Ascending aorta (tissue), 2 donors: ENCODE measurements around the gene NECAB2. TPM values are rescaled to one million over a fixed set of nuclear protein-coding genes. Genes with fewer than 3 reads are reported as not detected.

Source experiments
- DNase-seq, 2 donors: peaks; one replicate each; pipeline ENCODE4 v3.0.0-alpha.2; 2019; ENCODE audit warnings: low spot score in 2 of 2
- H3K27ac ChIP-seq, 2 donors: fragments of 200-600 bp; sonication (generic); one replicate each; pipeline ENCODE4 v1.5.1; 2016 to 2017; ENCODE audit warnings: mild to moderate bottlenecking in 1 of 2
- H3K27me3 ChIP-seq: fragments of 200-600 bp; sonication (generic); one replicate; pipeline ENCODE4 v1.5.1; 2017
- H3K36me3 ChIP-seq, 2 donors: fragments of 200-600 bp; sonication (generic); one replicate each; pipeline ENCODE4 v1.5.1; 2016
- H3K4me1 ChIP-seq, 2 donors: fragments of 200-600 bp; sonication (generic); one replicate each; pipeline ENCODE4 v1.5.1; 2016 to 2017; ENCODE audit warnings: mild to moderate bottlenecking in 1 of 2
- H3K4me3 ChIP-seq, 2 donors: fragments of 200-600 bp; sonication (generic); one replicate each; pipeline ENCODE4 v1.5.1; 2016 to 2017; ENCODE audit warnings: mild to moderate bottlenecking in 1 of 2
- H3K9me3 ChIP-seq, 2 donors: fragments of 200-600 bp; sonication (generic); one replicate each; pipeline ENCODE4 v1.5.1; 2016
- CTCF ChIP-seq, 3 experiments: fragments of 200-600 bp in 2 of 3; fragments of 450-650 bp in 1 of 3; sonication (generic) in 2 of 3; IDR thresholded peaks; one replicate each; pipeline ENCODE4 v1.5.1; 2016 to 2019; ENCODE audit warnings: antibody characterized with exemption in 3 of 3, mild to moderate bottlenecking in 1 of 3, moderate library complexity in 1 of 3
- intact Hi-C: fragments of 100-400 bp; cut with DNase I; formaldehyde crosslinking; loops from one replicate; pipeline ENCODE4 v1.15.1; 2023
- total RNA-seq: library from RNA; depleted of rRNA; stranded (reverse); fragments of >200 nt; gene quantifications from one replicate; pipeline ENCODE4 v1.1.0, GENCODE V29; 2016

The NECAB2 gene
- total RNA-seq, 1 donor from 2014 or later: not detected

DNA sequence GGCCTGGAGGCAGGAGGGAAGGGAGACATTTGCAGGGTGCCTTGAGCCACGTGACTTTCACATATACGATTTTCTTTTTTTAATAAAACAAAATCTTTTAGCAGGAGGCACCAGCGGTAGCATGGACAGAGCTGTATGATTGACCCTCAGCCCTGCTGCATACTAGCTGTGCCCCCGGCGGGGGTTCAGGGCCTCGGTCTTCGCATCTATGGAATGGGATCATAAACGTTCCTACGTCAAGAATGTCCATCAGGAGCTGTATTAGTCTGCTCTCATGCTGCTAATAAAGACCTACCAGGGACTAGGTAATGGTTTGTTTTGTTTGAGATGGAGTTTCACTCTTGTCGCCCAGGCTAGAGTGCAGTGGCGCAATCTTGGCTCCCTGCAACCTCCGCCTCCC lies 47.4 kb downstream of the NECAB2 start:
- no peak for TF ChIP-seq CTCF (IDR thresholded peaks at IDR 0.05)
- intact Hi-C loops: no loop called here
- H3K9me3 ChIP-seq: peaks cover 0 to 3% of the 10 kb centered on the region in 2 donors

GRCh38 chr16:84016477-84016876 lies 48.4 kb downstream of the NECAB2 start:
- Histone ChIP-seq H3K27me3 (no peaks in the 10 kb centered on the region), H3K4me3 (no peak overlapping the region), H3K27ac (no peak overlapping the region), H3K4me1 (no peaks in the 10 kb centered on the region), H3K36me3 (no peaks in the 10 kb centered on the region), H3K9me3 (peaks cover 0 to 9% of the 10 kb centered on the region in 2 donors)
- no peak for DNase-seq
- intact Hi-C loops: no loop called here
- TF ChIP-seq CTCF (IDR thresholded peaks at IDR 0.05): no peak

More for the DNA sequence above, 47.4 kb downstream of the NECAB2 start:
- H3K27ac ChIP-seq: no peak overlapping the region
- H3K36me3 ChIP-seq: no peaks in the 10 kb centered on the region
- no peak overlapping the region for H3K4me3 ChIP-seq
- no peaks in the 10 kb centered on the region for H3K27me3 ChIP-seq
- DNase-seq: no peak
- no peaks in the 10 kb centered on the region for H3K4me1 ChIP-seq

- H3K4me1 ChIP-seq: no peaks in the 10 kb centered on the region
- TF ChIP-seq CTCF (IDR thresholded peaks at IDR 0.05): no peak
Measured at GRCh38 chr16:84018710-84019109, 50.7 kb downstream of the NECAB2 start.

GRCh38 chr16:84020353-84020752 lies 52.3 kb downstream of the NECAB2 start:
- DNase-seq: no peak
- Histone ChIP-seq H3K9me3 (peaks cover 0 to 14% of the 10 kb centered on the region in 2 donors), H3K27ac (no peak overlapping the region), H3K36me3 (no peaks in the 10 kb centered on the region), H3K4me1 (no peaks in the 10 kb centered on the region), H3K4me3 (no peak overlapping the region), H3K27me3 (no peaks in the 10 kb centered on the region)
- intact Hi-C loops: no loop called here
- TF ChIP-seq CTCF (IDR thresholded peaks at IDR 0.05): no peak

More at GRCh38 chr16:84018710-84019109, 50.7 kb downstream of the NECAB2 start:
- Histone ChIP-seq H3K27me3 (no peaks in the 10 kb centered on the region), H3K9me3 (peaks cover 0 to 14% of the 10 kb centered on the region in 2 donors), H3K27ac (no peak overlapping the region), H3K4me3 (no peak overlapping the region), H3K36me3 (no peaks in the 10 kb centered on the region)
- intact Hi-C loops: no loop called here
- no peak for DNase-seq

DNA sequence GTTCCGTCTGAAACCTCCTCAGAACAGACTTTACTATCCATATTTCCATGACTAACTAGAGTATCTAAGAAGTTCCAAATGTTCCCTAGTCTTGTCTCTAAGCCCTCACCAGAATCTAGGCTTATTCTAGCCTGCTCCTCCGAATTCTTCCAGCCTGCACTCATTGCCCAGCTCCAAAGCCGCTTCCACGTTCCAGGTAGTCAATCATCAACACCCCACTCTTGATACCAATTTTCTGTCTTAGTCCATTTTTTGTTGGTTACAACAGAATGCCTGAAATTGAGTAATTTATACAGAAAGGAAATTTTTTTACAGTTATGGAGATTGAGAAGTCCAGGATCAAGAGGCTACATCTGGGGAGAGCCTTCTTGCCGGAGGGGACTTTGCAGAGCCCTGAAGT lies 53.4 kb downstream of the NECAB2 start:
- Histone ChIP-seq H3K4me3 (no peak overlapping the region), H3K36me3 (no peaks in the 10 kb centered on the region), H3K27me3 (no peaks in the 10 kb centered on the region), H3K9me3 (peaks cover 0 to 14% of the 10 kb centered on the region in 2 donors), H3K4me1 (no peaks in the 10 kb centered on the region), H3K27ac (no peak overlapping the region)
- DNase-seq: no peak
- intact Hi-C loops: no loop called here
- no peak for TF ChIP-seq CTCF (IDR thresholded peaks at IDR 0.05)

DNA sequence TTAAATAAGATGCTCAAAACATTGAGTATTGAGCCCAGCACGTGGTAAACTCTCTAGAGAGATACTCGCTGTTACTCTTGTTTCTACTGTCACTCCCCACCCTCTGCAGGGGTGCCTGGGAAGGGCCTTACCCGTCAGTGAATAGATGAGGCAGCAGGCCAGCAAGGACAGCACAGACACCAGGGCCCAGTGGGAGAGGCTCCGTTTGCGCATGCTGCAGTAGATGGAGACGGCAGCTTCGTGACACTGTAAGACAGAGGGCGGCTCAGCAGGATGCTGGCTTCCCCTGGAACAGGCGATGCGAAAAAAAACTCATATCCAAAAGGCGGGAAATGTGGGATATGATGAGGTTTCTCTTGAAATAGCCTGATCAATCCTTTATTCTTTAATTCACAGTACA lies 54.6 kb downstream of the NECAB2 start:
- intact Hi-C loops: no loop called here
- Histone ChIP-seq H3K36me3 (no peaks in the 10 kb centered on the region), H3K27ac (no peak overlapping the region), H3K9me3 (peaks cover 0 to 14% of the 10 kb centered on the region in 2 donors), H3K4me3 (no peak overlapping the region), H3K27me3 (no peaks in the 10 kb centered on the region), H3K4me1 (no peaks in the 10 kb centered on the region)
- no peak for TF ChIP-seq CTCF (IDR thresholded peaks at IDR 0.05)
- no peak for DNase-seq
